Panc1 (cell line): ENCODE measurements around the gene MAPK8. TPM values are rescaled to one million over a fixed set of nuclear protein-coding genes. Genes with fewer than 3 reads are reported as not detected.

Experiments used
- ATAC-seq: fragments of 200-7000 bp; cut with Tn5 transposase; 2 replicates; pipeline ENCODE4 v1.9.1; 2020; ENCODE audit warnings: mild to moderate bottlenecking, moderate library complexity
- BruUV-seq: library from RNA; stranded (reverse); fragments of 400-500 nt; replicated peaks from 2 replicates; lab custom pipeline; 2021; lab: Mats Ljungman, UMichigan
- CTCF ChIA-PET: fragments of 300-600 bp; sonication (Branson Sonifier 250); formaldehyde crosslinking; loops from one replicate; lab custom pipeline; 2022; ENCODE audit warnings: antibody characterized with exemption; lab: Charles Lee
- POLR2A ChIA-PET: fragments of 300-600 bp; sonication (Branson Sonifier 250); formaldehyde crosslinking; loops from one replicate; lab custom pipeline; 2022; ENCODE audit warnings: antibody characterized with exemption; lab: Charles Lee
- DNase-seq: peaks from one replicate; pipeline ENCODE4 v3.0.0-alpha.2; 2010; ENCODE audit warnings: low read depth, low spot score
- H3K27ac ChIP-seq: 2 replicates; pipeline ENCODE4 v1.5.1; 2011; ENCODE audit warnings: mild to moderate bottlenecking, low read length, inconsistent platforms
- H3K27me3 ChIP-seq: fragments of 200-500 bp; sonication (Bioruptor generic); 2 replicates; pipeline ENCODE4 v1.6.0; 2014; ENCODE audit warnings: low read length, inconsistent platforms; ENCODE audit not compliant: control insufficient read depth, insufficient read depth
- H3K36me3 ChIP-seq: fragments of 200-500 bp; sonication (Bioruptor generic); 2 replicates; pipeline ENCODE4 v1.5.1; 2014; ENCODE audit warnings: inconsistent platforms, mild to moderate bottlenecking, low read length, moderate library complexity; ENCODE audit not compliant: control insufficient read depth, insufficient read depth
- H3K4me1 ChIP-seq: 2 replicates; pipeline ENCODE4 v1.5.1; 2011; ENCODE audit warnings: inconsistent platforms, mild to moderate bottlenecking, low read length, moderate library complexity; ENCODE audit not compliant: control insufficient read depth, insufficient read depth
- H3K4me3 ChIP-seq, 2 experiments: 2 replicates each; pipeline ENCODE4 v1.5.1; 2011 to 2012; ENCODE audit warnings: low read depth in 2 of 2, low read length in 2 of 2, mild to moderate bottlenecking in 2 of 2, inconsistent platforms in 1 of 2, moderate library complexity in 1 of 2
- H3K9me3 ChIP-seq: fragments of 200-500 bp; sonication (Bioruptor generic); 2 replicates; pipeline ENCODE4 v1.5.1; 2014; ENCODE audit warnings: low read depth, mild to moderate bottlenecking, inconsistent platforms, low read length, moderate library complexity; ENCODE audit not compliant: control insufficient read depth, insufficient read depth
- POLR2AphosphoS5 ChIP-seq: IDR thresholded peaks from 2 replicates; pipeline ENCODE4 v1.6.1; 2012; ENCODE audit warnings: mild to moderate bottlenecking, low read depth, low read length, moderate library complexity
- SIN3A ChIP-seq: IDR thresholded peaks from 2 replicates; pipeline ENCODE4 v1.6.1; 2012; ENCODE audit warnings: low read depth, mild to moderate bottlenecking, low read length, moderate library complexity, borderline replicate concordance; ENCODE audit not compliant: insufficient read depth
- TCF7L2 ChIP-seq: IDR thresholded peaks from 2 replicates; pipeline ENCODE4 v1.6.1; 2011; ENCODE audit warnings: mild to moderate bottlenecking, low read depth, low read length, inconsistent platforms
- in situ Hi-C: cut with HindIII; loops from 2 replicates; pipeline ENCODE4 v1.10.0; 2016; ENCODE audit warnings: low sequenced_read_pairs, low pct_unique_long_range_greater_than_20kb
- intact Hi-C: fragments of 100-400 bp; cut with micrococcal nuclease; formaldehyde crosslinking; loops from one replicate; pipeline ENCODE4 v1.10.0; 2022; ENCODE audit not compliant: unreplicated experiment
- total RNA-seq: library from RNA; stranded (reverse); gene quantifications from one replicate; pipeline ENCODE4 v1.2.1, GENCODE V29; 2021; ENCODE audit not compliant: unreplicated experiment
- TF ChIP-seq, protein P1 (sequence below), 2 experiments: IDR thresholded peaks; 2 replicates each; pipeline ENCODE4 v1.6.1; 2011 to 2012; ENCODE audit warnings: low read depth in 2 of 2, control low read depth in 1 of 2, low read length in 1 of 2, mild to moderate bottlenecking in 1 of 2, moderate library complexity in 1 of 2; ENCODE audit not compliant: insufficient read depth in 1 of 2
- TF ChIP-seq, protein P2 (sequence below): fragments of 450-650 bp; IDR thresholded peaks from 2 replicates; pipeline ENCODE4 v1.5.1; 2017; ENCODE audit warnings: mild to moderate bottlenecking

Gene MAPK8
- total RNA-seq, 1 experiment from 2014 or later: 66.6 TPM

DNA sequence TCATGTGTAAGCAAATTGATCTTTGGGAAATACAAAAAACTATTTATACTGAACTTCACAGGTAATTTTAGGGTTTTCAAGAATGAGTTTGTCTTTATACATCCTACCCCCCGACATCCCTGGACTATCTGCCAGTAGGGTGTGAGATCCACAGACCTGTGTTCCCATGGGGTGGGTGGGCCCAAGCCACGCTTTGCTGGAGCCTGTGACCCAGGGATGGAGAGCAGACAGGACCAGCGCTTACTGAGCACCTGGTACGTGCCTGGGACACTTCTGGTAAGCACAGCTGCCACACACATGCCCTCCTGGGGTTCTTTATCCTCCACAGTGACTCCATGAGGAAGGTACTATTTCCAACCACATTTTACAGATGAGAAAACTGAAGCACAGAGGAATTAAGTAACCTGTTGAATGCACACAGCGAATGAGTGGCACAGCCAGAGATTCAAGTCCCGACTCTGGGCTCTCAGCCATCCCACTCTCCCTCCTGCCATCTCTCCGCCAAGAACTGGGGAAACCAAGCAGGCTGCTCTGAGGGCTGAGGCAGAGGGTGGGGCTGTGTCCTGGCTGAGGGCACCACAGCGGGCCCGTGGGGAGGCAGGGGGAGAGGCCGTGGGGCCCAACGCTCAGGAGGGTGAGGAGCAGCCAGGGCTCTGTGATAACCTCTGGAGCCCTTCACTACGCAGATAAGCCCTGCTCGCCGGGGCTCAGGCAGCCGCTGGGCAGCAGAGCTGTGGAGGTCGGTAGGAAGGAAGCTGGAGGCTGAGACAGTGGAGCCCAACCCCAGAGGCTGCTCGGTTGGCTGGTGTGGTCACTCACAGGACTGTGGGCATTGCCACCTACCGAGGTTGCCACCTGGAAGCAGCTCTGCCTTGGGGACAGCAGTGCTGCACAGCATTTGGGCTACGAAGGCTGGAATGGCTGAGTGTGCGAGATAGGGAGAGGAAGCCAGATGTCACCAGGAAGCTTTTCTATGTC is 174.2 kb downstream of the MAPK8 start:
- DNase-seq (no peak), ATAC-seq (peak; percentile 51; the same call in 1 of the 2 replicates)
- in situ Hi-C loops (no loop called here), intact Hi-C loops (no loop called here)
- Histone ChIP-seq H3K36me3 (no peaks in the 10 kb centered on the region), H3K27ac (no peak overlapping the region), H3K4me1 (no peaks in the 10 kb centered on the region), H3K4me3 (no peak overlapping the region), H3K27me3 (peaks cover 11% of the 10 kb centered on the region; the same call in 1 of the 2 replicates), H3K9me3 (no peaks in the 10 kb centered on the region)
- TF ChIP-seq POLR2AphosphoS5: no peak
- TF ChIP-seq, protein P1, sequence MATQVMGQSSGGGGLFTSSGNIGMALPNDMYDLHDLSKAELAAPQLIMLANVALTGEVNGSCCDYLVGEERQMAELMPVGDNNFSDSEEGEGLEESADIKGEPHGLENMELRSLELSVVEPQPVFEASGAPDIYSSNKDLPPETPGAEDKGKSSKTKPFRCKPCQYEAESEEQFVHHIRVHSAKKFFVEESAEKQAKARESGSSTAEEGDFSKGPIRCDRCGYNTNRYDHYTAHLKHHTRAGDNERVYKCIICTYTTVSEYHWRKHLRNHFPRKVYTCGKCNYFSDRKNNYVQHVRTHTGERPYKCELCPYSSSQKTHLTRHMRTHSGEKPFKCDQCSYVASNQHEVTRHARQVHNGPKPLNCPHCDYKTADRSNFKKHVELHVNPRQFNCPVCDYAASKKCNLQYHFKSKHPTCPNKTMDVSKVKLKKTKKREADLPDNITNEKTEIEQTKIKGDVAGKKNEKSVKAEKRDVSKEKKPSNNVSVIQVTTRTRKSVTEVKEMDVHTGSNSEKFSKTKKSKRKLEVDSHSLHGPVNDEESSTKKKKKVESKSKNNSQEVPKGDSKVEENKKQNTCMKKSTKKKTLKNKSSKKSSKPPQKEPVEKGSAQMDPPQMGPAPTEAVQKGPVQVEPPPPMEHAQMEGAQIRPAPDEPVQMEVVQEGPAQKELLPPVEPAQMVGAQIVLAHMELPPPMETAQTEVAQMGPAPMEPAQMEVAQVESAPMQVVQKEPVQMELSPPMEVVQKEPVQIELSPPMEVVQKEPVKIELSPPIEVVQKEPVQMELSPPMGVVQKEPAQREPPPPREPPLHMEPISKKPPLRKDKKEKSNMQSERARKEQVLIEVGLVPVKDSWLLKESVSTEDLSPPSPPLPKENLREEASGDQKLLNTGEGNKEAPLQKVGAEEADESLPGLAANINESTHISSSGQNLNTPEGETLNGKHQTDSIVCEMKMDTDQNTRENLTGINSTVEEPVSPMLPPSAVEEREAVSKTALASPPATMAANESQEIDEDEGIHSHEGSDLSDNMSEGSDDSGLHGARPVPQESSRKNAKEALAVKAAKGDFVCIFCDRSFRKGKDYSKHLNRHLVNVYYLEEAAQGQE (IDR thresholded peaks at IDR 0.05; ENCODE audit: insufficient read depth in 1 of 2, low read depth in 2 of 2, low read length in 1 of 2): no peak
- TF ChIP-seq TCF7L2: no peak
- TF ChIP-seq, protein P2, sequence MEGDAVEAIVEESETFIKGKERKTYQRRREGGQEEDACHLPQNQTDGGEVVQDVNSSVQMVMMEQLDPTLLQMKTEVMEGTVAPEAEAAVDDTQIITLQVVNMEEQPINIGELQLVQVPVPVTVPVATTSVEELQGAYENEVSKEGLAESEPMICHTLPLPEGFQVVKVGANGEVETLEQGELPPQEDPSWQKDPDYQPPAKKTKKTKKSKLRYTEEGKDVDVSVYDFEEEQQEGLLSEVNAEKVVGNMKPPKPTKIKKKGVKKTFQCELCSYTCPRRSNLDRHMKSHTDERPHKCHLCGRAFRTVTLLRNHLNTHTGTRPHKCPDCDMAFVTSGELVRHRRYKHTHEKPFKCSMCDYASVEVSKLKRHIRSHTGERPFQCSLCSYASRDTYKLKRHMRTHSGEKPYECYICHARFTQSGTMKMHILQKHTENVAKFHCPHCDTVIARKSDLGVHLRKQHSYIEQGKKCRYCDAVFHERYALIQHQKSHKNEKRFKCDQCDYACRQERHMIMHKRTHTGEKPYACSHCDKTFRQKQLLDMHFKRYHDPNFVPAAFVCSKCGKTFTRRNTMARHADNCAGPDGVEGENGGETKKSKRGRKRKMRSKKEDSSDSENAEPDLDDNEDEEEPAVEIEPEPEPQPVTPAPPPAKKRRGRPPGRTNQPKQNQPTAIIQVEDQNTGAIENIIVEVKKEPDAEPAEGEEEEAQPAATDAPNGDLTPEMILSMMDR: no peak
- no peak for TF ChIP-seq SIN3A
- ChIA-PET POLR2A (no interaction called here), CTCF (interaction anchor here (0.9 kb wide), 1 partner anchor 1058 kb away, joined by 3 read pairs; the partner anchor contains the start of gene ERCC6)
- no TSS peak for BruUV-seq

DNA sequence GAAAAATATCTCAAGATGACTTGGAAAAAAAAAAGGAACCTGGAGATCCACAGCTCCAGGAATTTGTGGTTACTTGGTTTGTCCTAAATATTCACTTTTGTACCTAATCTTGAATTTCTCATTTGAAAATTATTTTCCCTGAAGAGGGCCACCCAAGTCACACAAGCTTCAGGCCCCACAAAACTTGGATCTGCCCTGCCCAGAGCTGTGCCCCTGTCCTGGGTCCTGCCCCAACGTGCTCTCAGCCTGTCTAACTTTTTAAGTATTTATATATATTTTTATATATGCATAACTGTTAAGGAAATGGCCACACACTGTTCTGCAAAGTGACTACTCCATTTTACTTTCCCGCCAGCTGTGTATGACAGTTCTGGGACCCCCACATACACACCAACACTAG is 174.9 kb downstream of the MAPK8 start:
- Histone ChIP-seq H3K27me3 (peaks cover 14% of the 10 kb centered on the region; the same call in 1 of the 2 replicates), H3K9me3 (no peaks in the 10 kb centered on the region), H3K4me1 (no peaks in the 10 kb centered on the region), H3K4me3 (no peak overlapping the region), H3K27ac (no peak overlapping the region), H3K36me3 (no peaks in the 10 kb centered on the region)
- no peak for TF ChIP-seq POLR2AphosphoS5
- no peak for TF ChIP-seq TCF7L2
- no peak for TF ChIP-seq SIN3A
- TF ChIP-seq, protein P2: no peak
- TF ChIP-seq, protein P1 (IDR thresholded peaks at IDR 0.05; ENCODE audit: insufficient read depth in 1 of 2, low read depth in 2 of 2, low read length in 1 of 2): no peak
- POLR2A ChIA-PET: no interaction called here
- in situ Hi-C loops (no loop called here), intact Hi-C loops (no loop called here)
- no TSS peak for BruUV-seq
- CTCF ChIA-PET: interaction anchor here (0.9 kb wide), 1 partner anchor 1057 kb away, joined by 3 read pairs; the partner anchor contains the start of gene ERCC6
- DNase-seq (no peak), ATAC-seq (no peak)
